Superior temporal gyrus (tissue), 1 donor: Measurements from ENCODE around the gene SMOC2.

Experiments
- DNase-seq: peaks from one replicate; pipeline ENCODE4 v3.0.0-alpha.2; 2016; ENCODE audit errors: extremely low spot score

Gene SMOC2

DNA sequence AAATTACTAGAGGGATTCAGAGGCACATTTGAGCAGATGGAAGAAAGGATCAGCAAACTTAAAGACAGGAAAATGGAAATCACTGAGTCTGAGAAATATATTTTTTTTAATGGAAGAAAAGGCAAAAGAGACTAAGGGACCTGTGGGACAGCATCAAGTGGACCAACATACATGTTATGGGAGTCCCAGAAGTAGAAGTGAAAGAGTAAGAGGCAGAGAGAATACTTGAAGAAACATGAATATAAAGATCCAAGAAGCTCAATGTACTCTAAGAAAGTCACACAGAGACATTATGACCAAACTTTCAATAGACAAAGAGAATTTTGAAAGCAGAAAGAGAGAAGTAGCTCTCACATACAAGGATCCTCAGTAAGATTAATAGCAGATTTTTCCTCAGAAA lies 39.5 kb downstream of the SMOC2 start:
- DNase-seq: no peak

DNA sequence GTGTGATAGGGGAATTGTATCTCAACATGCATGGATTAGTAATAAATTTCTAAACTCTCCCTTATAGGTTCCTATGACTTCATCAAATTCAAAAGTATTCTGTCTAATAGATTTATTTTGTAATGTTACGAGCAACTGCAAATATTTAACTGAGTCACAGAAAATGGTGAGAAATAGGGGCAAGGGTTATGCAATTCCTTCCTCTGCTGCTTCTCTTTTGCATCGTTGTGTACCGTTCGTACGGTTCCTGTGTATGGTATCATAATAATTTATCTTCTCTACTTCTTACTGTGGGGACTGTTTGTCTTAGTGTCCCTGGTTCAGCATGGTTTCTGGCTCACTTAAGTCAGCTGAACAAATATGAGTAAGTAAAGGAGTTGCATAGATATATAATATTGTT lies 44.8 kb downstream of the SMOC2 start:
- no peak for DNase-seq

DNA sequence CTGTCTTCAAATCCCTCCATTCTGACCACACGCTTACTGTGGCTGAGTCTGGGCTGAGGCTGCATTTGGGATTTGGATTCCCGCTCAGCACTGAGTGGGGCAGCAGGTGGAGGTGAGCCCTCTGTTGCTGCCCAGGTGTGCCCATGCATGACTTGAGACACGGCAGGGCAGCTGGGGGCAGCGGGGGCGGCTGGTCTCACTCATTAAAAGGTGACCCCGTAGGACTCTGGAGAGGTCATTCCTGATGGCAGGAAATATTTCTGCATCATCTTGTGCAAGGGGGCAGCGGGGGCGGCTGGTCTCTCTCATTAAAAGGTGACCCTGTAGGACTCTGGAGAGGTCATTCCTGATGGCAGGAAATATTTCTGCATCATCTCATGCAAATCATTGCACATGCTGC lies 49.8 kb downstream of the SMOC2 start:
- DNase-seq: no peak

DNA sequence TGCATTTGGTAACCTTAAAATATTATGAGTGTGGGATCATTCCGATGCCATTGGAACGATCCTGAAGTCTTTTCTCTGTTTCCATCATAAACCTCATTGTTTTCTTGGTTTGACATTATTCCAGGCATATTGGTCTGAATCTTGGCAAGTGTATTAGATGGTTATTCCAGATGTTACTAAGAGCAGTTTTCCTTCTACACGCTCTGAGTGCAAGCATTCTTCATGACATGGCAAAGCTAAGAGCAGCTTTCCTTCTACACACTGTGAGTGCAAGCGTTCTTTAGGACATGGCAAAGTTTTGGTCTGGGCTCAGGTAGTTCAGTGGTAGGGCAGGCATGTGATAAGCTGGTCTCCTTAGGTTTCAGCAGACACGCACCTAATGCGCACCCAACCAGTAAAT lies 53.0 kb downstream of the SMOC2 start:
- DNase-seq: no peak

DNA sequence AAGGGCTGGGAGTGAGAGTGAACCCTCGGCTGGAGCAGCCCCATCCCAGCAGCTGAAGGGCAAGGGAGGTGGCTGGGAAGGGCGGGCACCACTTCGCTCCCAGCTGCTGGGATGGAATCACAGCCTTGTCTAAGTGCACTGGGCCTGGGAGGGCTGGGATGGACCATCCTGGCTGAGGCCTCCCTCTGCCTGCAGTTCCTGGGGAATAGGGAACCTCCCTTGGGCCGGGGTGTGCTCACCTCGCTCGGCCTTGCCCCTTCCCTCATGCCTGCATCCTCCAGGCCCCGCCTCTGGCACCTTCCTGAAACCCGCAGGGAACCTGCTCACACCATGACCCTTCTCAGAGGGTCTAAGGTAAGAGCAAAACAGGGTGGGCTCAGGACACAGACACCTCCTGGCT lies 53.7 kb downstream of the SMOC2 start:
- DNase-seq: no peak

DNA sequence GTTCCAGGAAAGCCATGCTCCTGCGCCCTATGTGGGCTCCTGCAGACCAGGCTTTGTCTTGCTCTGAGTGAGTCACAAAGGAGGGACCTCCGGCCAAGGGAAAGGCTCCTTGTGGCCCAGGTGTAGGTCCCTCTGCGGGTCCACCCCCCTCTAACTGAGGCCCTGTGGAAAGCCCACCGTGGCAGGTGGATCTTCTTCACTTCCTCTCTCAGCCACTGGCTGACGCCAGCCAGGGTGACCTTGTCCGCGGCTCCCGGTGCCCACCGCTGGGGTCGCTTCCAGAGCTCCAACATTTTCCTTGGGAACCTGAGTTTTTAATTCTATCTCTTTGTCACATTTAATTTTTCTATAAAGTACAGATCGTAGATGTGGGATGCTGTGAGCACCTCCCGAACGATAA lies 54.1 kb downstream of the SMOC2 start:
- no peak for DNase-seq

DNA sequence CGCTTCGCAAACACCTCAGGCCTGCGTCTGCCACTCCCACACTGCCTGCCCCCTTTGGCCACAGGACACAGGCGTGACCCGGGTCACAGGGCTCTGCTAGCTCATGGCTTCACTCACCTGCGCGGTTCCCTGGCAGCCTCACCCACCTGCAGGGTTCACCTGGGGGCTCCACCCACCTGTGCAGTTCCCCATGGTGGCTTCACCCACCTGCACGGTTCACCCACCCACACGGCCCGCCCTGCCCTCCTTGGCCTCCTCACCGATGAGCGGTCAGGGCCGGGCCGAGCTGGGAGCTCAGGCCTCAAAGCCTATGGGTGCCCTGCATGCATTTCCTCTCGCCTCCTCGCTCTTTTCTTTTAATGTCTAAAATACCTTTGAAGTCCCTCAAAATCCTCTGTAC lies 54.7 kb downstream of the SMOC2 start:
- no peak for DNase-seq

DNA sequence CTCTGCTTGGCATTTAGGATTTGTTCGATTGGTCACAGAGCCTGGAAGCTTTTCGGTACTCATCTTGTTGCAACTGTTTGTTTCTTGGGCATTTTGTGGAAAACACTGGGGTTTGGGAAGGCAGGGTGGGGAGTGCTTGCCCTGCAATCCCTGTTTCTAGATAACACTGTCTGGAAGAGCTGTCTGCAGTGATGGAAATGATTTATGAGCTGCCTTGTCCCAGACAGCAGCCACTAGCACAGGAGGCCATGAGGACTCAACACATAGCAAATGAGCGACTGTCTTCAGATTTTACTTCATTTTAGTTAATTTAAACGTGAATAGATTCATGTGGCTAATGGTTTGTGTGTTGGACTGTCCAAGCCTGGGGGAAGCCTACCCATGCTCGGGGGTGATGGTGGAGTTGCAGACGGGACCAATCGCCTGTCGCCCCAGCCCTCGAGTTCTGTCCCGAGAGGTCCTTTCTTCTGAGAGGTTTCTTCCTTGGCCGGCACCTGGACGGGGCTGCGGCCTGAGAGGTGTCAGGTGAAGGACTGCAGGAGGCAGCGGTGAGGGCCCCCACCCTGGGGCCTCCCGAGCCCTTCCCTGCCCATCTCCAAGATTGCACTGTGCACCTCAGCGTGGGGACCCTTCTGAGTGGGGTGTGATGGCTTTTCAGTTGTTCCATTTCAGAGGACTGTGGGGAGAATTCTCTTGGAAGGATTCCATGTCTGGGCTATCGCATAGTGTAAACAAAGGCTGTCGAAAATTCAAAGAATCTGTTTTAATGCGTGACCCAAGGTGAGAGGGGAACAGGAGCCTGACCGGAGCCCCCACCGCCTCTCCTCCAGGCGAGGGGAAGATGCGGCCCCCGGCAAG lies 55.4 kb downstream of the SMOC2 start:
- DNase-seq: no peak

DNA sequence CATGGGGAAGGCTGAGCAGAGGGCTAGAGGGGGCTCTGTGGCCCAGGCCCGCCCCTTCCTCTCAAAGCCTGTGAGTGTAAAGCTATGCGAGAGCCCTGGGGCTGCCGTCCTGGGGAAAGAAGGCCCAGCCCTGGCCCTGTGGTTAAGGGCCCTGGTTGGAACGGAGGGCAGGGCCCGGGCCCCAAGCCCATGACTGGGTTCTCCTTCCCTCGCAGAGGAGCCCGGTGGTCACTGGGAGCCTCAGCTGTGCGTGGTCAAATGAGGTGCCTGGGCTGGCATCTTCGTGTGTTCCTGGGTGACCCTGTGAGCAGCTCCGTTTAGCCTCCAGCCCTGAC lies 56.0 kb downstream of the SMOC2 start:
- no peak for DNase-seq

DNA sequence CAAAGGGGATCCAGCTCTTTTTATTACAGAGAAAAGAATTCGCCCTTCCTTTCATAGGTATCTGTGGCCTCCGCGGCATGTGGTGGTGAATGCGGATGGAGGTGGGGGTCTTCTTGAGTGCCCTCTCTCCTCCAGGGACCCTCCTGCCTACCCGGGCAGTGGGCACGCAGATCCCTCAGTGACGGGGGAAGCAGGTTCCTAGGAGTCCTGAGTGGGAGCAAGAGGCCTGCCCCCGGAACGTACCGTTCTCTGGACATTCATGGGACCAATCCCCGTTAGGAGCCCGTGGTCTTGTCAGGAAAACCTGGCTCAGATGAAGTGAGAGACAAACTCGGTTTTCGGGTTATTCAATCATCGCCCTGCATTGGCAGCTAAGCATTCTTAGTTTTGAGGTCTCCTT lies 56.4 kb downstream of the SMOC2 start:
- no peak for DNase-seq

DNA sequence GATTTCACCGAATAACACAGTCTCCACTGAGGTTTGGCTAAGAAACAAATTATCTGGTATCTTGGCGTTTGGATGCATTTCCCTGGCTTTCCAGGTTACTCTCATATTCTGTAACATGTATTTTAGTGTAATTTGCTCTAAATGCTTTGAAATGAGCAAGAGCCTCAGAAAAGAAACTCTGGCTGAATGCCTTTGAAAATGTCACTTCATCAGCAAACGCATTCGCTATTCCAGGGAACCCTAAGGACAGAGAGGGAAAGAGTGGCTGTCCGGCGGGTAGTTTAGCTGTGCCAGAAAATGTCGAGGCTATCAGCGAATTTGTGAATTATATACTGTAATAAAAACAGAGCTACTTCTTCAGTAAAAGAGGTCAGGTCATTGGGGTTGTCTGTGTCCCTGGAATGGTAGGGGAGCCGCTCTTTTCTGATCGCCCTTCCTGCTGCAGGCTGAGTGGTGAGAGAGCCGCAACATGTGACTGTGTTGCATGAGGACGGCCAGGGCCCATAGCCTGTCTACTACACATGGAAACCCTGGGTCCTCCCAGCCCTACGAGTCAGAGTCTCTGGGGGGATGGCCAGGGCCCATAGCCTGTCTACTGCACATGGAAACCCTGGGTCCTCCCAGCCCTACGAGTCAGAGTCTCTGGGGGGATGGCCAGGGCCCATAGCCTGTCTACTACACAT lies 57.3 kb downstream of the SMOC2 start:
- DNase-seq: no peak

DNA sequence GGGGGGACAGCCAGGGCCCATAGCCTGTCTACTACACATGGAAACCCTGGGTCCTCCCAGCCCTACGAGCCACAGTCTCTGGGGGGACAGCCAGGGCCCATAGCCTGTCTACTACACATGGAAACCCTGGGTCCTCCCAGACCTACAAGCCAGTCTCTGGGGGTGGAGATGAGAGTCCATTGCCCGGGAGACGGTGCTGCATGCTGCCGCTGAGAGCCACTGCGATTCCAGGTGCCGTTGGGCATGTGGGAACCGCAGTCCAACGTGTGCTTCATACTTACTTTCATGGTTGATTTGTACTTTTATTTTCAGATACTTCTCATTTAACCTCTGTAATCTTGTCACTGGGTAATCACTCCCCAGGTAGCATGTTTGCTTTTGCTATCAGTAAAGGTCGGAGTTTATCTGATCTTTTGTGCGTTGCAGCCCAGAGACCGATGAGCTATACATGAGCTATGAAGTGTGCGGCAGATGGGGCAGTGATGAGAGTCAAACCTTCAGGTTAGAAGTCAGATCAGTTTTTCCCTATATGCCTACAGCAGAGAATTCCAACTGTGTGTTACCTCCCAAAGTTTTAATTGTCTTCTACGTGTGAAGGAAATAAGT lies 58.2 kb downstream of the SMOC2 start:
- no peak for DNase-seq

DNA sequence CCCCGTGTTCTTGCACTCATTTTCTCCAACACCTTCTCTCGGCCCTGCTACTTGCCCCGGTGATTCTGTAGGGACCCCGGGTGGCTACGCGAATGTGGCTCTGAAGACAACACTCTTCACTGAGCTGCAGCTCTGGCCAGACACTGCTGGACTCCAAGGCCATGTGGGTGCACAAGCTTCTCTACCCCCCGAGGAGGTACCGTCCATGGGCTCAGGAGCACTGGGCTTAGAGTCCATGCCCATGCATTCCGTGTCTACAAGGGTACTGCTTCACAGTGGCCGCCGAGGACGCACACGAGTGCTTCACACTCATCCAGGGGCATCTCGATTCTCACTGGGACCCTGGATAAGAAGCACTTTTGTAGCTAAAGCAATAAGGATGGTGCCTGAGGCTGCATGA lies 59.5 kb downstream of the SMOC2 start:
- no peak for DNase-seq

DNA sequence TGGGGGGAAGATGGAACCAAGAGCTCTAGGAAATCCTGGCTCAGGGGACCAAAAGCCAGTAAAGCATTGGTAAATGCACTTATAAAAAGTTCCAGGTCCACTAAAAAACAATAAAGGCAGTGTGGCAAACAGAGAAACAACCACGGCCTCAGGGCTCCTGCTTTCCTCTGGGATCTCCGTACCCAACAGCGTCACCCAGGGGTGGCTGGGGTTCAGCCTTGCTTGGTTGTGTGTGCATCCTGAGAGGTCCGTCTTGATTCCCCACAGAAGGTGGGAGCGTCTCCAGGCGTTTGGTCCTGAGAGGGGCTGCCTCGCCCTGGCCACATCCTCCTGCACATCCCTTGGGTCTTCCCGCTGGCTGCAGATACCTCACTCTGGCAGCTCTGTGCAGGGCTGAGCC lies 60.6 kb downstream of the SMOC2 start:
- no peak for DNase-seq

DNA sequence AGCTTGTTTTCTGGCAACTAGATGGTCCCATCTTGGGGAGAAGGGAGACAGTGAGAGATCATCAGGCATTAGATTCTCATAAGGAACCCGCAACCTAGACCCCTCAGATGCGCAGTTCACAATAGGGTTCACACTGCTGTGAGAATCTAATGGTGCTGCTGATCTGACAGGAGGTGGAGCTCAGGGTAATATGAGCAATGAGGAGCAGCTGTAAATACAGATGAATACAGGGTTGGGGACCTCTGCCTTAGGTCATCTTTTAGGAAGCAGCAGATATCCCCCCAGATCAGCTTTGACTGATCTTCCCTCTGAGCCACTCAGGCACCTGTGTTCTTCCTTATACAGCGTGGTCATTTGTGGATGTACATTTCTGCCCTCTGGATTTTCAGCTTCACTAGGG lies 63.4 kb downstream of the SMOC2 start:
- DNase-seq: no peak

DNA sequence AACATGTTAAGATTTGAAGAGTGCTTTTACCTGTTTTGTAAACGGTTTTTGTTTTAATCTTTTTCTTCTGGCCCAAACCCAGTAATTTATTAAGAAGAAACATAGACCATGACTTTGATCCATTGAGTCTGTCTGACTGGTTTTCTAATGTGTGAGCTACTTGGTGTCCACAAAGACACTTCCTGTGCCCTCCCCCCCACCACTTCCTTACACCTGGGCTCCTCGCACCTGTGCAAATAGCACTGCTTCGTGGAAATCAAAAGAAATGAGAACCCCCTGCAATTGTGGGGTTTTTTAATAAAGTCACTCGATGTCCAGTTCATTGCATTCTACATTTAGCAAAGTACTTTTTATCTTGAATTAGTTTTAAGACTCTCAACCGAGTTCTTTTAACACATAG lies 65.5 kb downstream of the SMOC2 start:
- DNase-seq: no peak

DNA sequence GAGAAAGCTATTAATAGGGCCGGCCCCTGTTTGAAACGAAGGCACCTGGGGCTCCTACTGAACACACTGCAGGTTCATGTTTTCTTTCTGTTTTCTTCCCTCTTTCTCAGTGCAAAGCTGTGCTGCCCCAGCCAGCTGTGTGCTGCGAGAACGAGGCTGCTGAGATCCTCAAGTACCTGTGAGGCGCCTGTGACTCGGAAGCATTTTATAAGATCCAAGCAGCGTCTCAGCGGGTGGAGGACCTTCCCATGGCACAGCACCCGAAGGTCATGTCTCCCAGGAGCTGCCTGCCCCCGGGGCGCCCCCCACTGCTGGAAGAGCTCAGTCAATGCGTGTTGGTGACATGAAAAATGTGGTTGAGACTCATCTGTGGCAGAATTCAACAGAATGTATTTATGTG lies 66.3 kb downstream of the SMOC2 start:
- DNase-seq: no peak

DNA sequence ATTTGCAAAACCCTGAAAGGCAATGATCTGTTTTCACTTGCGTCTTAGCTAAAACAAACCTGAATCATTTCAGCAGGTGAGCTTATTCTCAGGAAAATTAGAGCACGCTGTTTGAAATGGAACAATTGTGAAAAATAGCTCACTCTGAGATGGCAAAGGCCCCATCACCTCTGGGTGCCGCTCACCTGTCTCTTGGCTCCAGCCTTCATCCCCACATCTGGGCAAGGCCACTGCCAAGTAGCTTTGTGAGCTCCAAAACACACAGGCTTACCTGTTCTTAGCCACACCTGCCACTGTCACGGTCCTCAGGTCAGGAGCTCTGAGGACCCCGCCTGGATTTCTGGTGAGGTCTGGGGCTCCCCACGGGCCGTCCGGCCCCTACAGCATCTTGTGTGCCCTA lies 66.7 kb downstream of the SMOC2 start:
- no peak for DNase-seq

DNA sequence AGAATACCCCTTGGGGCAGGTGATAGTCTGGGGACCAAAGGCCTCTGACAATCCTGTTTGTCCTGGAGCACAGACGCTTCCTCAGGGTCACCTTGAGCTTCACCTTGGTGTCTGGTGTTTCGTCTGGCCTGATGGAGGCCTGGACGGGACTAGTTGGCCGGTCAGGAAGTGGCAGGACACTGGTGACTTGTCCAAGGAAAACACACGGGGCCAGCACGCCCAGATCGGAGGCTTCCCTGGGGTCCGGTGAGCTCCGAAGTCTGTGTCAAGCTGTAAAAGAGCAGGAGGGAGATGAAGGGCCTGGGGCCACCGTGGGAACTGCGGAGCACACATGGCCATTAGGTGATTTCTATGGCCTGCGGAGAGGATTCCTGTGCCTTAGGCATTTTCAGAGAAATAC lies 67.9 kb downstream of the SMOC2 start:
- no peak for DNase-seq

DNA sequence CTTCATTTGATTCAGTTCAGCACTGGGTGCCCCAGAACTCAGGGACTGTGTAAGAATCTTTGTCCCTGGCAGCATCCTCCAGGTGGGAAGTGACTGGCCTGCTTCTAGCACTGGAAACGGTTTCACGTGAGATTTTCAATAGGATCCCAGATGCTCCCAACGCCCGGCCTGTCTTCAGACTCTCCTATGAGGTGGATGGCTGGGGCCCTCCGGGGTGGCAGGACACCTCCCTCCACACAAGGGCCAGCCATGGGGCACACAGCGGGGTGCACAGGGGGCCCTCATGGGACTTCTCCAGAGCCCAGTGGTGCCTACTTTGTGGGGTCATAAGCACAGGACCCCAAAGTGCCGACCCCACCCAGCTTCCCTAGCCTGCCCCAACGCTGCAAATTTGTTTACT lies 72.8 kb downstream of the SMOC2 start:
- DNase-seq: no peak

DNA sequence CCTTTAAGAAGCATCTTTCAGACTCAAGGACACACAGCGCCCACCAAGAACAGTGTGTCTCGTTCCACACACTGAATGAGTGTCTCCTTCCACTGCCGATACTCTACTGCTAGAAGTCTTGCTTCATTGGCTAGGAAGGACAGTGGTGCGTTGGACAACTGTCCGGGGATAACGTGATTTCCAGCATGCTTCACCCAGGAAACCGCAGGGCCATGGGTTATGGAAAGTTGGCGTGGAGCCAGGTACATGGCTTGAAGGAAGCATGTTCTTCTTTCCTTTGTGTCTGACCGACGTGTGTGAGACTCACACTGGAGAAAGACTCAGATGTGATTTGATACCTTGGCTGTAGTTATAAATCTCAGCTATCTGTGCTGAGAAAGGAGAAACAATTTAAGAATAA lies 73.2 kb downstream of the SMOC2 start:
- DNase-seq: no peak

DNA sequence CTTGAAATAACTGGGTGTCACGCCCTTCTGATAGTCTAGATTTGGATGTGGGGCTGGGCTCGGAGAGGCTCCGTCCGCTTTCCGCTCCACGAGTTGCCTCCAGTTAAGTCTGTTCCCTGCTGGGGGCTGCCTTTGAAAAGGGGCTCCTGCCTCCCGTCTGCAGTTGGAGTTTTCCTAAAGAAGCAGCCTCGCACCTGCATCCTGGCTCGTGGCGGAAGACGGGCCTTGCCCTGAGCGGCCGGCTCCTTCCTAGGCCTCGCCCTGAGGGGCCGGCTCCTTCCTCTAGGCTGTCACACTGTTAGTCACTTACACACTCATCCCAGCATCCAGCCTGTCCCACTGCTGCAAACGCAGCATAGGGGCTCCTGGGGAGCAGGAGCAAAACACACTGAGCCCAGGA lies 74.4 kb downstream of the SMOC2 start:
- no peak for DNase-seq
